K562 (cell line): ENCODE measurements around the gene CHST2. TPM values are rescaled to one million over a fixed set of nuclear protein-coding genes. Genes with fewer than 3 reads are reported as not detected.

ENCODE experiments used
- ATAC-seq: fragments of 200-7000 bp; cut with Tn5 transposase; 3 replicates; pipeline ENCODE4 v1.9.1; 2020; ENCODE audit warnings: moderate library complexity
- BruUV-seq: library from RNA; stranded (reverse); fragments of 400-500 nt; replicated peaks from 2 replicates; lab custom pipeline; 2021; lab: Mats Ljungman, UMichigan
- CTCF ChIA-PET: fragments of 300-600 bp; formaldehyde crosslinking; extraction: SDS; loops from one replicate; lab custom pipeline; 2021; ENCODE audit warnings: low intra/inter-chr PET ratio; lab: Yijun Ruan, JAX
- POLR2A ChIA-PET: fragments of 300-600, 350-650 bp; sonication (Branson Sonifier 250); formaldehyde crosslinking; extraction: SDS; loops from one replicate; lab custom pipeline; 2021; ENCODE audit warnings: antibody characterized with exemption, inconsistent platforms; lab: Yijun Ruan, JAX
- DNase-seq, 4 experiments: peaks; one replicate each; pipeline versions ENCODE4 v3.0.0 to v3.0.0-alpha.2; 2011 to 2018; ENCODE audit warnings: low spot score in 3 of 4, mixed read lengths in 3 of 4; ENCODE audit errors: extremely low read depth in 1 of 4
- FAIRE-seq: peaks from 2 replicates; lab custom pipeline; 2011; peaks lifted over from hg19 to GRCh38; lab: Jason Lieb, UNC
- H2AFZ ChIP-seq: 2 replicates; pipeline ENCODE4 v1.6.0; 2011; ENCODE audit warnings: low read depth, low read length, control low read depth, inconsistent platforms
- H3K27ac ChIP-seq: fragments of 200-600 bp; 3 replicates; pipeline ENCODE4 v1.8.0; 2011; ENCODE audit warnings: low read depth, mild to moderate bottlenecking, control low read depth, inconsistent platforms, low read length, moderate library complexity, mixed read lengths; ENCODE audit errors: extremely low read depth
- H3K27me3 ChIP-seq, 2 experiments: fragments of 300-600 bp in 1 of 2; 2 replicates in 1 of 2; 3 replicates in 1 of 2; pipeline versions ENCODE4 v1.6.0 to v1.8.0; 2011; ENCODE audit warnings: inconsistent platforms in 2 of 2, low read length in 2 of 2, mild to moderate bottlenecking in 1 of 2, mixed read lengths in 1 of 2, moderate library complexity in 1 of 2; ENCODE audit not compliant: control insufficient read depth in 2 of 2, insufficient read depth in 2 of 2
- H3K36me3 ChIP-seq: fragments of 300-600 bp; 3 replicates; pipeline ENCODE4 v1.8.0; 2011; ENCODE audit warnings: mild to moderate bottlenecking, low read length, inconsistent platforms; ENCODE audit not compliant: control insufficient read depth, insufficient read depth
- H3K4me1 ChIP-seq, 2 experiments: fragments of 200-600 bp in 1 of 2; replicated peaks in 1 of 2; 2 replicates in 1 of 2; 3 replicates in 1 of 2; pipeline versions ENCODE4 v1.5.1 to v1.8.0; 2011; ENCODE audit warnings: inconsistent platforms in 2 of 2, low read length in 2 of 2, mild to moderate bottlenecking in 1 of 2, mixed read lengths in 1 of 2, moderate library complexity in 1 of 2; ENCODE audit not compliant: control insufficient read depth in 2 of 2, insufficient read depth in 2 of 2
- H3K4me2 ChIP-seq: 2 replicates; pipeline ENCODE4 v1.6.1; 2011; ENCODE audit warnings: low read length, control low read depth, inconsistent platforms, mixed read lengths; ENCODE audit not compliant: insufficient read depth
- H3K4me3 ChIP-seq: fragments of 200-600 bp; sonication (generic), shearing (Covaris generic); 2 replicates; pipeline ENCODE4 v1.5.1; 2016; ENCODE audit warnings: control low read depth, inconsistent platforms
- H3K79me2 ChIP-seq: fragments of 200-600 bp; 3 replicates; pipeline ENCODE4 v1.8.0; 2011; ENCODE audit warnings: low read length, inconsistent platforms; ENCODE audit not compliant: control insufficient read depth, insufficient read depth
- H3K9ac ChIP-seq, 2 experiments: 2 replicates each; pipeline versions ENCODE4 v1.6.0 to v1.6.1; 2011; ENCODE audit warnings: low read depth in 2 of 2, low read length in 2 of 2, control low read depth in 1 of 2, inconsistent platforms in 1 of 2, mild to moderate bottlenecking in 1 of 2, mixed read lengths in 1 of 2; ENCODE audit not compliant: insufficient read depth in 1 of 2
- H3K9me1 ChIP-seq: one replicate; pipeline ENCODE4 v1.6.0; 2011; ENCODE audit warnings: inconsistent platforms, mild to moderate bottlenecking, low read length, moderate library complexity; ENCODE audit not compliant: control insufficient read depth, insufficient read depth
- H3K9me3 ChIP-seq: replicated peaks from 2 replicates; pipeline ENCODE4 v1.5.1; 2011; ENCODE audit warnings: low read depth, low read length, inconsistent platforms; ENCODE audit not compliant: control insufficient read depth, insufficient read depth
- H4K20me1 ChIP-seq: replicated peaks from 2 replicates; pipeline ENCODE4 v1.6.1; 2011; ENCODE audit warnings: low read length, inconsistent platforms, mixed read lengths; ENCODE audit not compliant: control insufficient read depth, insufficient read depth
- SMAD4 ChIP-seq: fragments of 250-450 bp; sonication (Bioruptor Pico); conservative IDR thresholded peaks from 2 replicates; pipeline ENCODE4 v1.8.0; 2021; ENCODE audit warnings: inconsistent platforms, mild to moderate bottlenecking, moderate library complexity
- SPI1 ChIP-seq: IDR thresholded peaks from 2 replicates; pipeline ENCODE4 v1.6.1; 2011; ENCODE audit warnings: low read depth, low read length, control low read depth, borderline replicate concordance
- ZBTB7A ChIP-seq: IDR thresholded peaks from 2 replicates; pipeline ENCODE4 v1.6.1; 2011; ENCODE audit warnings: low read depth, mild to moderate bottlenecking, low read length, moderate library complexity, borderline replicate concordance; ENCODE audit not compliant: control insufficient read depth
- ZNF583 ChIP-seq: fragments of 250-450 bp; sonication (Bioruptor Pico); IDR thresholded peaks from 2 replicates; pipeline ENCODE4 v1.4.0; 2020
- WGBS: fragments of 100-300 bp; shearing (Covaris generic); methylation state at CpG from one replicate; pipeline ENCODE4 v1.1.6; 2016; ENCODE audit warnings: low coverage, mixed read lengths; ENCODE audit not compliant: insufficient coverage; ENCODE audit errors: missing lambda C conversion rate; 5-methylcytosine and 5-hydroxymethylcytosine counted together
- in situ Hi-C: fragments of 300-500 bp; cut with MboI; formaldehyde crosslinking; loops from 4 replicates; pipeline ENCODE4 v1.15.0; 2018; ENCODE audit warnings: inconsistent platforms, mixed read lengths
- intact Hi-C: fragments of 100-400 bp; cut with micrococcal nuclease; formaldehyde crosslinking; loops from 2 replicates; pipeline ENCODE4 v1.14.2; 2022
- polyA plus RNA-seq, 8 experiments: library from polyadenylated mRNA; depleted of rRNA in 4 of 8; stranded (reverse) in 5 of 8; unstranded in 3 of 8; fragments of >200 nt; fragmentation: Nextera tagmentation in 2 of 8; fragmentation: Illumina TruSeq in 1 of 8; extraction: Ambion mirVana in 2 of 8; extraction: Trizol in 1 of 8; gene quantifications; 2 replicates each; pipeline versions ENCODE4 v1.2.1 to v1.2.3, GENCODE V29; 2011 to 2014; ENCODE audit warnings: inconsistent platforms in 1 of 8, missing spikeins in 1 of 8
- total RNA-seq, 7 experiments: library from RNA; depleted of rRNA in 6 of 7; stranded (reverse); fragments of >200 nt in 6 of 7; fragmentation: Illumina TruSeq in 2 of 7; extraction: Trizol in 2 of 7; gene quantifications; 2 replicates each; pipeline versions ENCODE4 v1.2.1 to v1.2.3, GENCODE V29; 2011 to 2021; ENCODE audit warnings: low replicate concordance in 1 of 7
- TF ChIP-seq, protein P1 (sequence below): sonication (generic); formaldehyde crosslinking; IDR thresholded peaks from 2 replicates; pipeline ENCODE4 v1.8.0; 2022; ENCODE audit warnings: mild to moderate bottlenecking, low read depth, missing genetic modification reagents

The CHST2 gene
- total and polyA plus RNA-seq, 9 of the 15 experiments (the other 6 are each of a cell fraction or from before 2014, with no cell fraction given), result 3.4 to 60.3 (median 13.9) TPM

DNA sequence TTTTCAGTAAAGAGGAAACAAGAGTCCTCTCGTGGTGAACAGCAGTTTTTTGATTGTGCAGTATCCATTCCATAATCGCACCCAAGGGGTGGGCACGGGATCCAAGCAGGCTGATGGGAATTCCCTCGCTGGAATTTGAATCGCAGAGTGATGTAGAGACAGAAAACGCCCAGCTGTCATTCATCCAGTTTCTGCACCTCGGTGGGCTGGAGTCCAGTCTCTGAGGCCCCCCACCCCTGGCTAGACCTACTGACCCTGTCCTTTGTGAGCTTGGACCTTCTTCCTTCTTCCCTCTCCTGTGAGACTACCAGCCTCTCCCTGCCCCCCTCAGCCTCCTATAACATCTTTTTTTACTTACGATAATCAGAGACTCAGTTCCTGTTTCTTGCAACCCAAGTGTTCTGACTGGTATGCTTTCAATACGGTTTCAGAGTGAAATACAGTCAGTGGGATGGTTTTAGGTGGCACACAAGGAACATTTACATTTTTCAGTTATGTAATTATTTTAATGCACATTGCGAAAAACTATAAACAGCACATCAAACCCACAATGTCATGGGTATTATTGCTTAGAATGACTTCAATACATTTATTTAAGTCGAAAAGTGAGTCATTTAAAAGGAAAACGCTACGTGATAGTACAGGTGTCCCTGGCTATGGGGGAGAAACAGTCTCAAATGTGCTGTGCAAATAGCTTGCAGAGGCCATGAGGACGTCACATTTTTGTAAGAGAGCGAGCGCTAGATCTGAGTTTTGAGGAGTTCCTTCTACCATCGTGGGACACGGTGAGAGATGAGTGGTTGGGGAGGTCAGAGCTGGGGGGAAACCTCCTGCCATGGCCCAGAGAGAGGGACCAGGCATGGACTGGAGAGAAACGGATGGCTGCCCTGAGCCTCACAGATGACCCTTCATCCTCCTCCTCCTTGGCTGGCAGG lies 37.5 kb upstream of the CHST2 start:
- peak overlapping the region; percentile 81 for H2AFZ ChIP-seq
- H3K27ac ChIP-seq, result no peak overlapping the region; the same call in 2 of the 3 replicates
- peak; percentile 78; the same call in 1 of the 2 replicates for TF ChIP-seq SPI1
- 0 out of 2 replicates have a peak, but pooled peaks have one; percentile 11 for TF ChIP-seq SMAD4
- TF ChIP-seq, protein P1, sequence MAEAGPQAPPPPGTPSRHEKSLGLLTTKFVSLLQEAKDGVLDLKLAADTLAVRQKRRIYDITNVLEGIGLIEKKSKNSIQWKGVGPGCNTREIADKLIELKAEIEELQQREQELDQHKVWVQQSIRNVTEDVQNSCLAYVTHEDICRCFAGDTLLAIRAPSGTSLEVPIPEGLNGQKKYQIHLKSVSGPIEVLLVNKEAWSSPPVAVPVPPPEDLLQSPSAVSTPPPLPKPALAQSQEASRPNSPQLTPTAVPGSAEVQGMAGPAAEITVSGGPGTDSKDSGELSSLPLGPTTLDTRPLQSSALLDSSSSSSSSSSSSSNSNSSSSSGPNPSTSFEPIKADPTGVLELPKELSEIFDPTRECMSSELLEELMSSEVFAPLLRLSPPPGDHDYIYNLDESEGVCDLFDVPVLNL (CRISPR knock-in tag), result no peak
- no peak for TF ChIP-seq ZBTB7A
- TF ChIP-seq ZNF583 (CRISPR knock-in tag), result 0 out of 2 replicates have a peak, but pooled peaks have one; percentile 32
- no peaks in the 10 kb centered on the region for H3K9me1 ChIP-seq
- DNase-seq (no peak), FAIRE-seq (no peak), ATAC-seq (no peak)
- no peaks in the 10 kb centered on the region for H4K20me1 ChIP-seq
- H3K27me3 ChIP-seq, result no peaks in the 10 kb centered on the region
- no peak overlapping the region; a peak in 1 of 4 replicates for H3K9ac ChIP-seq
- no TSS peak for BruUV-seq
- WGBS, result 54% methylated on average over 19 of the region's 19 CpGs
- CTCF ChIA-PET, result no interaction called here
- POLR2A ChIA-PET, result interaction anchor here (0.6 to 1.2 kb wide), 2 partner anchors 13 to 249 kb away, joined by 3 to 4 read pairs; no protein-coding TSS in a partner anchor
- no peaks in the 10 kb centered on the region for H3K9me3 ChIP-seq
- H3K4me3 ChIP-seq, result no peak overlapping the region
- intact Hi-C loops (no loop called here), in situ Hi-C loops (no loop called here)
- H3K4me1 ChIP-seq, result peaks cover 28 to 38% of the 10 kb centered on the region in 2 experiments; a peak in 4 of 5 replicates
- H3K36me3 ChIP-seq, result no peaks in the 10 kb centered on the region
- peak overlapping the region; percentile 13; the same call in 1 of the 2 replicates for H3K4me2 ChIP-seq
- no peaks in the 10 kb centered on the region for H3K79me2 ChIP-seq
